GM12878 (cell line): ENCODE results near the gene BTF3. TPM values are rescaled to one million over a fixed set of nuclear protein-coding genes. Genes with fewer than 3 reads are reported as not detected.

Experiments used
- ATAC-seq: fragments of 200-7000 bp; cut with Tn5 transposase; 3 replicates; pipeline ENCODE4 v1.9.1; 2020; ENCODE audit warnings: mild to moderate bottlenecking, moderate library complexity
- BruUV-seq: library from RNA; stranded (reverse); fragments of 400-500 nt; replicated peaks from 2 replicates; lab custom pipeline; 2021; lab: Mats Ljungman, UMichigan
- CTCF ChIA-PET: fragments of 300-600 bp; sonication (Branson Sonifier 250); formaldehyde crosslinking; extraction: SDS; loops from one replicate; lab custom pipeline; 2021; ENCODE audit warnings: inconsistent platforms; lab: Yijun Ruan, JAX
- POLR2A ChIA-PET: fragments of 350-600 bp; formaldehyde crosslinking; extraction: SDS; loops from one replicate; lab custom pipeline; 2021; ENCODE audit warnings: inconsistent platforms; lab: Charles Lee
- RAD21 ChIA-PET: fragments of 300-600 bp; sonication (Branson Sonifier 250); formaldehyde crosslinking; loops from one replicate; lab custom pipeline; 2023; ENCODE audit warnings: antibody characterized with exemption; ENCODE audit not compliant: unreplicated experiment; lab: Charles Lee
- SMC1A ChIA-PET: fragments of 300-600 bp; sonication (Branson Sonifier 250); formaldehyde crosslinking; loops from one replicate; lab custom pipeline; 2023; ENCODE audit not compliant: unreplicated experiment, uncharacterized antibody; lab: Charles Lee
- DNase-seq: peaks from one replicate; pipeline ENCODE4 v3.0.0-alpha.2; 2011; ENCODE audit warnings: low read depth, low spot score
- FAIRE-seq: peaks from 3 replicates; lab custom pipeline; 2011; peaks lifted over from hg19 to GRCh38; lab: Jason Lieb, UNC
- H2AFZ ChIP-seq: 2 replicates; pipeline ENCODE4 v1.6.0; 2011; ENCODE audit warnings: low read depth, low read length, control low read depth; ENCODE audit not compliant: control insufficient read depth
- H3K27ac ChIP-seq: 2 replicates; pipeline ENCODE4 v1.5.1; 2011; ENCODE audit warnings: control low read depth; ENCODE audit not compliant: control insufficient read depth, insufficient read depth
- H3K27me3 ChIP-seq, 2 experiments: replicated peaks in 1 of 2; 2 replicates each; pipeline versions ENCODE4 v1.6.0 to v1.6.1; 2011; ENCODE audit warnings: low read length in 1 of 2; ENCODE audit not compliant: control insufficient read depth in 2 of 2, insufficient read depth in 2 of 2
- H3K36me3 ChIP-seq, 2 experiments: 2 replicates each; pipeline ENCODE4 v1.5.1; 2011; ENCODE audit warnings: low read length in 1 of 2; ENCODE audit not compliant: control insufficient read depth in 2 of 2, insufficient read depth in 2 of 2
- H3K4me1 ChIP-seq: 2 replicates; pipeline ENCODE4 v1.6.1; 2011; ENCODE audit warnings: mild to moderate bottlenecking, low read length, moderate library complexity, mixed read lengths; ENCODE audit not compliant: control insufficient read depth, insufficient read depth
- H3K4me2 ChIP-seq: 2 replicates; pipeline ENCODE4 v1.6.0; 2011; ENCODE audit warnings: control low read depth; ENCODE audit not compliant: control insufficient read depth, insufficient read depth
- H3K4me3 ChIP-seq: fragments of 200-600 bp; sonication (generic); 2 replicates; pipeline ENCODE4 v1.5.1; 2016
- H3K79me2 ChIP-seq: 2 replicates; pipeline ENCODE4 v1.6.0; 2011; ENCODE audit warnings: low read length; ENCODE audit not compliant: control insufficient read depth, insufficient read depth
- H3K9ac ChIP-seq: 2 replicates; pipeline ENCODE4 v1.8.0; 2011; ENCODE audit warnings: low read length, control low read depth, mixed read lengths; ENCODE audit not compliant: control insufficient read depth, insufficient read depth
- H3K9me3 ChIP-seq: replicated peaks from 3 replicates; pipeline ENCODE4 v1.5.1; 2011; ENCODE audit warnings: mild to moderate bottlenecking, low read length; ENCODE audit not compliant: control insufficient read depth, insufficient read depth
- H4K20me1 ChIP-seq: 2 replicates; pipeline ENCODE4 v1.6.0; 2011; ENCODE audit not compliant: control insufficient read depth, insufficient read depth
- ATF2 ChIP-seq: IDR thresholded peaks from 2 replicates; pipeline ENCODE4 v1.6.1; 2012; ENCODE audit warnings: low read length, inconsistent platforms
- BACH1 ChIP-seq: fragments of 450-650 bp; IDR thresholded peaks from 2 replicates; pipeline ENCODE4 v1.6.1; 2017; ENCODE audit warnings: mild to moderate bottlenecking, borderline replicate concordance
- EP300 ChIP-seq, 2 experiments: fragments of 150-350 bp in 1 of 2; IDR thresholded peaks; 2 replicates each; pipeline ENCODE4 v1.6.1; 2011 to 2012; ENCODE audit warnings: low read depth in 2 of 2, low read length in 2 of 2, borderline replicate concordance in 1 of 2, improper control_type of control experiment in 1 of 2, inconsistent platforms in 1 of 2; ENCODE audit not compliant: control insufficient read depth in 1 of 2
- FOS ChIP-seq: IDR thresholded peaks from 3 replicates; pipeline ENCODE4 v1.6.1; 2011; ENCODE audit warnings: borderline replicate concordance; ENCODE audit not compliant: insufficient read length; ENCODE audit errors: extremely low read depth
- PAX5 ChIP-seq: IDR thresholded peaks from 2 replicates; pipeline ENCODE4 v1.6.1; 2011; ENCODE audit warnings: low read depth, low read length, borderline replicate concordance
- RCOR1 ChIP-seq: conservative IDR thresholded peaks from 2 replicates; pipeline ENCODE4 v1.6.1; 2012; ENCODE audit warnings: low read depth, low read length, improper control_type of control experiment
- SIN3A ChIP-seq: IDR thresholded peaks from 2 replicates; pipeline ENCODE4 v1.6.1; 2012; ENCODE audit warnings: low read depth, low read length, improper control_type of control experiment
- SREBF1 ChIP-seq: IDR thresholded peaks from 2 replicates; pipeline ENCODE4 v1.6.1; 2012; ENCODE audit warnings: mild to moderate bottlenecking, low read length
- TBL1XR1 ChIP-seq: IDR thresholded peaks from 2 replicates; pipeline ENCODE4 v1.6.1; 2012; ENCODE audit warnings: low read depth, low read length, improper control_type of control experiment
- YY1 ChIP-seq: IDR thresholded peaks from 2 replicates; pipeline ENCODE4 v1.6.1; 2011; ENCODE audit warnings: low read depth, mild to moderate bottlenecking, low read length
- ZBTB40 ChIP-seq: fragments of 450-650 bp; IDR thresholded peaks from 2 replicates; pipeline ENCODE4 v1.6.1; 2016; ENCODE audit warnings: mild to moderate bottlenecking, moderate library complexity, borderline replicate concordance
- ZNF622 ChIP-seq: fragments of 450-650 bp; IDR thresholded peaks from 2 replicates; pipeline ENCODE4 v1.6.1; 2017; ENCODE audit warnings: mild to moderate bottlenecking, inconsistent platforms
- WGBS: methylation state at CpG from one replicate; pipeline ENCODE4 v1.1.6; 2016; ENCODE audit warnings: low lambda C conversion rate; ENCODE audit not compliant: insufficient replicate concordance, insufficient coverage; ENCODE audit errors: missing lambda C conversion rate; 5-methylcytosine and 5-hydroxymethylcytosine counted together
- in situ Hi-C: fragments of 300-500 bp; cut with MboI; formaldehyde crosslinking; loops from 9 replicates; pipeline ENCODE4 v1.14.3; 2018; ENCODE audit warnings: mixed read lengths
- intact Hi-C: fragments of 100-400 bp; cut with micrococcal nuclease; formaldehyde crosslinking; loops from one replicate; pipeline ENCODE4 v1.14.2; 2022; ENCODE audit not compliant: unreplicated experiment
- polyA plus RNA-seq, 11 experiments: library from polyadenylated mRNA; depleted of rRNA in 4 of 11; unstranded in 6 of 11; stranded (reverse) in 5 of 11; fragments of >200 nt; fragmentation: Nextera tagmentation in 4 of 11; fragmentation: Illumina TruSeq in 1 of 11; extraction: Ambion mirVana in 4 of 11; extraction: Trizol in 1 of 11; gene quantifications; 1 replicate in 1 of 11; 2 replicates in 10 of 11; pipeline versions ENCODE4 v1.2.1 to v1.2.3, GENCODE V29; 2011 to 2016; ENCODE audit warnings: inconsistent platforms in 2 of 11, missing spikeins in 2 of 11, low read depth in 1 of 11
- total RNA-seq, 4 experiments: library from RNA; depleted of rRNA in 3 of 4; stranded (reverse); fragments of >200 nt in 3 of 4; fragmentation: Illumina TruSeq in 1 of 4; extraction: Trizol in 1 of 4; gene quantifications; 2 replicates each; pipeline versions ENCODE4 v1.2.1 to v1.2.3, GENCODE V29; 2013 to 2021
- TF ChIP-seq, protein P1 (sequence below): fragments of 450-650 bp; IDR thresholded peaks from 2 replicates; pipeline ENCODE4 v1.6.1; 2018; ENCODE audit warnings: mild to moderate bottlenecking, low read depth, moderate library complexity; ENCODE audit not compliant: partially characterized antibody
- TF ChIP-seq, protein P2 (sequence below): fragments of 450-650 bp; IDR thresholded peaks from 2 replicates; pipeline ENCODE4 v1.6.1; 2017; ENCODE audit warnings: low read depth, mild to moderate bottlenecking, moderate library complexity
- TF ChIP-seq, protein P3 (sequence below): IDR thresholded peaks from 2 replicates; pipeline ENCODE4 v1.6.1; 2012; ENCODE audit warnings: low read depth, low read length, improper control_type of control experiment

BTF3 gene
- total and polyA plus RNA-seq, 10 of the 15 experiments (the other 5 are each of a cell fraction or from before 2014, with no cell fraction given), result 492 to 1,650 (median 904) TPM

GRCh38 chr5:73469878-73470277 lies 28.4 kb upstream of the BTF3 start:
- Histone ChIP-seq H4K20me1 (no peaks in the 10 kb centered on the region), H3K27me3 (peaks cover 0 to 2% of the 10 kb centered on the region in 2 experiments; a peak in 1 of 4 replicates), H3K4me3 (no peak overlapping the region), H3K9me3 (no peaks in the 10 kb centered on the region; the same call in 2 of the 3 replicates), H3K27ac (no peak overlapping the region), H3K4me1 (no peaks in the 10 kb centered on the region), H3K79me2 (no peaks in the 10 kb centered on the region), H3K4me2 (no peak overlapping the region), H3K36me3 (no peaks in the 10 kb centered on the region), H2AFZ (no peak overlapping the region), H3K9ac (no peak overlapping the region)
- CTCF ChIA-PET, result no interaction called here
- no peak for FAIRE-seq
- in situ Hi-C loops (no loop called here), intact Hi-C loops (no loop called here)
- WGBS, result 61% methylated on average over 8 of the region's 8 CpGs
- RAD21 ChIA-PET, result no interaction called here
- no peak for ATAC-seq
- no peak for DNase-seq
- POLR2A ChIA-PET, result no interaction called here
- SMC1A ChIA-PET, result no interaction called here
- no TSS peak for BruUV-seq
- TF ChIP-seq, protein P1, sequence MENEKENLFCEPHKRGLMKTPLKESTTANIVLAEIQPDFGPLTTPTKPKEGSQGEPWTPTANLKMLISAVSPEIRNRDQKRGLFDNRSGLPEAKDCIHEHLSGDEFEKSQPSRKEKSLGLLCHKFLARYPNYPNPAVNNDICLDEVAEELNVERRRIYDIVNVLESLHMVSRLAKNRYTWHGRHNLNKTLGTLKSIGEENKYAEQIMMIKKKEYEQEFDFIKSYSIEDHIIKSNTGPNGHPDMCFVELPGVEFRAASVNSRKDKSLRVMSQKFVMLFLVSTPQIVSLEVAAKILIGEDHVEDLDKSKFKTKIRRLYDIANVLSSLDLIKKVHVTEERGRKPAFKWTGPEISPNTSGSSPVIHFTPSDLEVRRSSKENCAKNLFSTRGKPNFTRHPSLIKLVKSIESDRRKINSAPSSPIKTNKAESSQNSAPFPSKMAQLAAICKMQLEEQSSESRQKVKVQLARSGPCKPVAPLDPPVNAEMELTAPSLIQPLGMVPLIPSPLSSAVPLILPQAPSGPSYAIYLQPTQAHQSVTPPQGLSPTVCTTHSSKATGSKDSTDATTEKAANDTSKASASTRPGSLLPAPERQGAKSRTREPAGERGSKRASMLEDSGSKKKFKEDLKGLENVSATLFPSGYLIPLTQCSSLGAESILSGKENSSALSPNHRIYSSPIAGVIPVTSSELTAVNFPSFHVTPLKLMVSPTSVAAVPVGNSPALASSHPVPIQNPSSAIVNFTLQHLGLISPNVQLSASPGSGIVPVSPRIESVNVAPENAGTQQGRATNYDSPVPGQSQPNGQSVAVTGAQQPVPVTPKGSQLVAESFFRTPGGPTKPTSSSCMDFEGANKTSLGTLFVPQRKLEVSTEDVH, result no peak
- no peak for TF ChIP-seq EP300 (IDR thresholded peaks at IDR 0.05; ENCODE audit: borderline replicate concordance in 1 of 2, control insufficient read depth in 1 of 2, low read depth in 2 of 2, low read length in 2 of 2)
- TF ChIP-seq SREBF1, result no peak
- TF ChIP-seq ZBTB40, result no peak
- no peak for TF ChIP-seq PAX5
- no peak for TF ChIP-seq BACH1
- TF ChIP-seq ZNF622, result no peak
- TF ChIP-seq, protein P2, sequence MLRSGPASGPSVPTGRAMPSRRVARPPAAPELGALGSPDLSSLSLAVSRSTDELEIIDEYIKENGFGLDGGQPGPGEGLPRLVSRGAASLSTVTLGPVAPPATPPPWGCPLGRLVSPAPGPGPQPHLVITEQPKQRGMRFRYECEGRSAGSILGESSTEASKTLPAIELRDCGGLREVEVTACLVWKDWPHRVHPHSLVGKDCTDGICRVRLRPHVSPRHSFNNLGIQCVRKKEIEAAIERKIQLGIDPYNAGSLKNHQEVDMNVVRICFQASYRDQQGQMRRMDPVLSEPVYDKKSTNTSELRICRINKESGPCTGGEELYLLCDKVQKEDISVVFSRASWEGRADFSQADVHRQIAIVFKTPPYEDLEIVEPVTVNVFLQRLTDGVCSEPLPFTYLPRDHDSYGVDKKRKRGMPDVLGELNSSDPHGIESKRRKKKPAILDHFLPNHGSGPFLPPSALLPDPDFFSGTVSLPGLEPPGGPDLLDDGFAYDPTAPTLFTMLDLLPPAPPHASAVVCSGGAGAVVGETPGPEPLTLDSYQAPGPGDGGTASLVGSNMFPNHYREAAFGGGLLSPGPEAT, result no peak
- TF ChIP-seq, protein P3, sequence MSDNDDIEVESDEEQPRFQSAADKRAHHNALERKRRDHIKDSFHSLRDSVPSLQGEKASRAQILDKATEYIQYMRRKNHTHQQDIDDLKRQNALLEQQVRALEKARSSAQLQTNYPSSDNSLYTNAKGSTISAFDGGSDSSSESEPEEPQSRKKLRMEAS, result no peak
- TF ChIP-seq FOS, result no peak
- no peak for TF ChIP-seq TBL1XR1
- TF ChIP-seq YY1, result no peak
- no peak for TF ChIP-seq ATF2
- no peak for TF ChIP-seq RCOR1
- TF ChIP-seq SIN3A, result no peak
